NCI-H2196 (cell line): Measurements from ENCODE around the gene DHDH.

Experiments used
- DNase-seq: peaks from one replicate; lab custom pipeline; 2025; ENCODE audit not compliant: unreplicated experiment; lab: John Stamatoyannopoulos, UW

The DHDH gene

GRCh38 chr19:48965040-48965805, 31.7 kb downstream of the DHDH start, which contains the start of gene FTL:
TSS of gene FTL (plus strand) at chr19:48965309. CDS start at chr19:48965508, 199 bp downstream.
- peak; percentile 91 for DNase-seq

GRCh38 chr19:48965806-48966540, 32.5 kb downstream of the DHDH start:
- peak; percentile 89 for DNase-seq

- no peak for DNase-seq
Observed at GRCh38 chr19:48966541-48967345, 33.2 kb downstream of the DHDH start.

GRCh38 chr19:48967346-48968178, 34.1 kb downstream of the DHDH start:
- DNase-seq = no peak

GRCh38 chr19:48968179-48968661, 34.7 kb downstream of the DHDH start:
- no peak for DNase-seq

- DNase-seq = no peak
Observed at GRCh38 chr19:48968813-48969218, 35.3 kb downstream of the DHDH start.

- peak; percentile 21 for DNase-seq
Observed at GRCh38 chr19:48969276-48970138, 36.0 kb downstream of the DHDH start.

GRCh38 chr19:48970139-48970766, 36.8 kb downstream of the DHDH start:
- DNase-seq = no peak

- peak; percentile 59 for DNase-seq
Observed at GRCh38 chr19:48970923-48971395, 37.5 kb downstream of the DHDH start.

GRCh38 chr19:48975947-48976847, 42.7 kb downstream of the DHDH start:
- peak; percentile 24 for DNase-seq

- no peak for DNase-seq
Observed at GRCh38 chr19:48977061-48977460, 43.6 kb downstream of the DHDH start.

- DNase-seq = no peak
Observed at GRCh38 chr19:48982280-48982679, 48.8 kb downstream of the DHDH start.

- no peak for DNase-seq
Observed at GRCh38 chr19:48985711-48986110, 52.2 kb downstream of the DHDH start.

GRCh38 chr19:48986211-48986610, 52.7 kb downstream of the DHDH start:
- no peak for DNase-seq

- no peak for DNase-seq
Observed at GRCh38 chr19:48987323-48987722, 53.8 kb downstream of the DHDH start.

- DNase-seq = no peak
Observed at GRCh38 chr19:48988286-48988685, 54.8 kb downstream of the DHDH start.

GRCh38 chr19:48988860-48989259, 55.4 kb downstream of the DHDH start:
- no peak for DNase-seq
